HepG2 (cell line): Measurements from ENCODE around the gene ZDHHC7.

ENCODE experiments used
- CEBPB ChIP-seq: IDR thresholded peaks from 2 replicates; pipeline ENCODE4 v1.6.1; 2011; ENCODE audit warnings: low read depth, low read length, improper control_type of control experiment, borderline replicate concordance
- CTCF ChIP-seq: sonication (generic); formaldehyde crosslinking; IDR thresholded peaks from 2 replicates; pipeline ENCODE4 v1.5.0; 2020; ENCODE audit warnings: mild to moderate bottlenecking, missing genetic modification reagents, moderate library complexity
- NFRKB ChIP-seq: fragments of 450-650 bp; IDR thresholded peaks from 2 replicates; pipeline ENCODE4 v1.6.1; 2017
- RAD21 ChIP-seq: fragments of 450-650 bp; formaldehyde crosslinking; IDR thresholded peaks from 2 replicates; pipeline ENCODE4 v1.5.0; 2020; ENCODE audit warnings: mild to moderate bottlenecking
- ZBTB33 ChIP-seq: sonication (generic); formaldehyde crosslinking; IDR thresholded peaks from 2 replicates; pipeline ENCODE4 v1.4.0; 2020; ENCODE audit warnings: missing genetic modification reagents
- ZNF142 ChIP-seq: sonication (generic); formaldehyde crosslinking; IDR thresholded peaks from 2 replicates; pipeline ENCODE4 v1.4.0; 2020; ENCODE audit warnings: missing genetic modification reagents
- ZNF143 ChIP-seq: sonication (generic); formaldehyde crosslinking; IDR thresholded peaks from 2 replicates; pipeline ENCODE4 v1.4.0; 2020; ENCODE audit warnings: missing genetic modification reagents
- ZNF207 ChIP-seq: fragments of 450-650 bp; IDR thresholded peaks from 2 replicates; pipeline ENCODE4 v1.6.1; 2016; ENCODE audit warnings: antibody characterized with exemption, borderline replicate concordance
- ZNF766 ChIP-seq: sonication (generic); formaldehyde crosslinking; IDR thresholded peaks from 2 replicates; pipeline ENCODE4 v1.5.0; 2020; ENCODE audit warnings: missing genetic modification reagents, borderline replicate concordance

GRCh38 chr16:85027958-85028684 is 16.8 kb upstream of the ZDHHC7 start:
- no peak for TF ChIP-seq ZNF766
- peak; percentile 23; the same call in 1 of the 2 replicates for TF ChIP-seq CTCF
- TF ChIP-seq ZBTB33 (CRISPR knock-in tag) = no peak
- TF ChIP-seq NFRKB = no peak
- no peak for TF ChIP-seq CEBPB
- no peak for TF ChIP-seq ZNF142 (CRISPR knock-in tag)
- no peak for TF ChIP-seq RAD21 (CRISPR knock-in tag)
- TF ChIP-seq ZNF143 (CRISPR knock-in tag) = no peak
- TF ChIP-seq ZNF207 = no peak
